ENCODE measurements around the gene SPATA24.
"Not testable (repeated sequence)": the region's sequence is repeated elsewhere in the genome, so short reads cannot be mapped to it uniquely, and the experiment has no call there.

Gene SPATA24

GRCh38 chr5:139347863-139348262 is 56.0 kb downstream of the SPATA24 start:
- not testable (repeated sequence) for H3K4me3 ChIP-seq (ENCODE audit: insufficient read depth, low read depth, low read length, poor library complexity, severe bottlenecking); H3K27me3 ChIP-seq (replicated peaks; ENCODE audit: control insufficient read depth, insufficient read depth, low read length, poor library complexity, severe bottlenecking); H3K9me3 ChIP-seq (ENCODE audit: control insufficient read depth, low read length); H3K36me3 ChIP-seq (ENCODE audit: control insufficient read depth, insufficient read depth, low read length); DNase-seq; H3K27ac ChIP-seq (ENCODE audit: insufficient read depth, low read length, poor library complexity, severe bottlenecking)
- H3K4me1 ChIP-seq (ENCODE audit: control insufficient read depth, insufficient read depth, low read length, poor library complexity, severe bottlenecking): peaks cover 14% of the 10 kb centered on the region

Data from effector memory CD4-positive, alpha-beta T cell (primary cell).